Globus pallidus (tissue), 1 donor: ENCODE data around the gene C5.
A peak's percentile ranks its signal among the peaks of the same experiment; 100 is the strongest.

Experiments
- DNase-seq: peaks from one replicate; pipeline ENCODE4 v3.0.0-alpha.2; 2015; ENCODE audit warnings: low spot score

C5 gene

GRCh38 chr9:120924698-120925534, 125.2 kb downstream of the C5 start:
- DNase-seq = no peak

- no peak for DNase-seq
These were observed 126.3 kb downstream of the C5 start for GRCh38 chr9:120923620-120924328.

- no peak for DNase-seq
These were observed 127.5 kb downstream of the C5 start for GRCh38 chr9:120922404-120923195.

GRCh38 chr9:120921661-120922181, 128.4 kb downstream of the C5 start:
- no peak for DNase-seq

GRCh38 chr9:120920806-120921178, 129.3 kb downstream of the C5 start:
- DNase-seq = no peak

- no peak for DNase-seq
These were observed 130.0 kb downstream of the C5 start for GRCh38 chr9:120919843-120920805.

GRCh38 chr9:120918931-120919842, 130.9 kb downstream of the C5 start:
- DNase-seq = no peak

- DNase-seq = no peak
These were observed 131.9 kb downstream of the C5 start for GRCh38 chr9:120917929-120918762.

GRCh38 chr9:120916991-120917880, 132.8 kb downstream of the C5 start:
- no peak for DNase-seq

- peak; percentile 74 for DNase-seq
These were observed 133.5 kb downstream of the C5 start for GRCh38 chr9:120916588-120916987.

GRCh38 chr9:120915854-120916470, 134.1 kb downstream of the C5 start:
- DNase-seq = peak; percentile 70

- DNase-seq = no peak
These were observed 135.1 kb downstream of the C5 start for GRCh38 chr9:120914953-120915352.

- DNase-seq = peak; percentile 94
These were observed 135.7 kb downstream of the C5 start for GRCh38 chr9:120914396-120914795.

GRCh38 chr9:120913647-120914264, 136.3 kb downstream of the C5 start:
- peak; percentile 48 for DNase-seq

- DNase-seq = no peak
These were observed 137.0 kb downstream of the C5 start for GRCh38 chr9:120912958-120913646.

GRCh38 chr9:120911295-120911837, 138.7 kb downstream of the C5 start:
- DNase-seq = no peak
